IMR-90 (cell line): ENCODE results near the gene UBE2C. TPM values are rescaled to one million over a fixed set of nuclear protein-coding genes. Genes with fewer than 3 reads are reported as not detected.

ENCODE experiments used
- ATAC-seq: fragments of 200-7000 bp; cut with Tn5 transposase; 2 replicates; pipeline ENCODE4 v1.9.1; 2020; ENCODE audit warnings: low read depth, mild to moderate bottlenecking, moderate library complexity
- BruUV-seq: library from RNA; stranded (reverse); fragments of 400-500 nt; replicated peaks from 2 replicates; lab custom pipeline; 2021; lab: Mats Ljungman, UMichigan
- CTCF ChIA-PET: fragments of 300-600 bp; formaldehyde crosslinking; extraction: SDS; loops from one replicate; lab custom pipeline; 2021; ENCODE audit warnings: antibody characterized with exemption; lab: Yijun Ruan, JAX
- POLR2A ChIA-PET: fragments of 300-600 bp; sonication (Branson Sonifier 250); formaldehyde crosslinking; loops from one replicate; lab custom pipeline; 2022; ENCODE audit warnings: antibody characterized with exemption; ENCODE audit not compliant: unreplicated experiment; lab: Charles Lee
- DNase-seq: peaks from one replicate; pipeline ENCODE4 v3.0.0; 2013
- H2AFZ ChIP-seq: replicated peaks from 2 replicates; pipeline ENCODE3; 2013; ENCODE audit warnings: low read length, mild to moderate bottlenecking; ENCODE audit not compliant: poor library complexity
- H2AK5ac ChIP-seq: 2 replicates; pipeline ENCODE4 v1.6.1; 2013; ENCODE audit warnings: low read depth, low read length, inconsistent platforms
- H2AK9ac ChIP-seq: replicated peaks from 2 replicates; pipeline ENCODE3; 2013; ENCODE audit warnings: mild to moderate bottlenecking, low read depth, low read length, moderate library complexity; ENCODE audit not compliant: poor library complexity
- H2BK120ac ChIP-seq: 2 replicates; pipeline ENCODE4 v1.6.1; 2013; ENCODE audit warnings: low read depth, low read length, inconsistent platforms
- H2BK15ac ChIP-seq: 3 replicates; pipeline ENCODE4 v1.6.1; 2013; ENCODE audit warnings: low read depth, low read length, inconsistent platforms
- H2BK20ac ChIP-seq: 2 replicates; pipeline ENCODE4 v1.6.1; 2013; ENCODE audit warnings: low read depth, mild to moderate bottlenecking, inconsistent platforms, low read length, moderate library complexity
- H2BK5ac ChIP-seq: 2 replicates; pipeline ENCODE4 v1.6.1; 2013; ENCODE audit warnings: mild to moderate bottlenecking, low read depth, low read length, inconsistent platforms; ENCODE audit not compliant: poor library complexity, severe bottlenecking
- H3K14ac ChIP-seq: replicated peaks from 2 replicates; pipeline ENCODE4 v1.6.1; 2013; ENCODE audit warnings: low read depth, low read length, inconsistent platforms
- H3K18ac ChIP-seq: 2 replicates; pipeline ENCODE4 v1.6.1; 2013; ENCODE audit warnings: low read depth, low read length, control low read depth
- H3K23ac ChIP-seq: 2 replicates; pipeline ENCODE4 v1.6.1; 2013; ENCODE audit warnings: low read depth, low read length, inconsistent platforms
- H3K27ac ChIP-seq: 2 replicates; pipeline ENCODE4 v1.5.1; 2013; ENCODE audit warnings: mild to moderate bottlenecking, control low read depth, low read length; ENCODE audit not compliant: insufficient read depth
- H3K27me3 ChIP-seq: 2 replicates; pipeline ENCODE4 v1.6.1; 2013; ENCODE audit warnings: low read length; ENCODE audit not compliant: control insufficient read depth, insufficient read depth
- H3K36me3 ChIP-seq: 2 replicates; pipeline ENCODE4 v1.6.1; 2013; ENCODE audit warnings: low read length, mixed read lengths; ENCODE audit not compliant: control insufficient read depth, insufficient read depth
- H3K4ac ChIP-seq: 2 replicates; pipeline ENCODE4 v1.6.1; 2013; ENCODE audit warnings: low read depth, low read length, inconsistent platforms
- H3K4me1 ChIP-seq: 2 replicates; pipeline ENCODE4 v1.6.1; 2013; ENCODE audit warnings: low read length, mixed read lengths; ENCODE audit not compliant: control insufficient read depth, insufficient read depth
- H3K4me2 ChIP-seq: 2 replicates; pipeline ENCODE4 v1.6.1; 2013; ENCODE audit warnings: low read depth, mild to moderate bottlenecking, control low read depth, low read length, moderate library complexity
- H3K4me3 ChIP-seq: 2 replicates; pipeline ENCODE4 v1.5.1; 2013; ENCODE audit warnings: low read depth, mild to moderate bottlenecking, control low read depth, low read length, moderate library complexity; ENCODE audit not compliant: insufficient read depth
- H3K56ac ChIP-seq: 2 replicates; pipeline ENCODE4 v1.6.1; 2013; ENCODE audit warnings: low read length, inconsistent platforms; ENCODE audit not compliant: insufficient read depth; ENCODE audit errors: extremely low read depth
- H3K79me1 ChIP-seq, 2 experiments: 2 replicates each; pipeline ENCODE4 v1.6.1; 2013; ENCODE audit warnings: low read length in 2 of 2, inconsistent platforms in 1 of 2, low read depth in 1 of 2
- H3K9ac ChIP-seq: 2 replicates; pipeline ENCODE4 v1.6.1; 2013; ENCODE audit warnings: low read depth, low read length, control low read depth
- H3K9me1 ChIP-seq: 2 replicates; pipeline ENCODE4 v1.6.1; 2013; ENCODE audit warnings: low read length, inconsistent platforms; ENCODE audit not compliant: insufficient read depth
- H3K9me3 ChIP-seq: 2 replicates; pipeline ENCODE4 v1.6.1; 2013; ENCODE audit warnings: low read length; ENCODE audit not compliant: control insufficient read depth, insufficient read depth
- H4K20me1 ChIP-seq: 2 replicates; pipeline ENCODE4 v1.6.1; 2013; ENCODE audit warnings: low read length, inconsistent platforms; ENCODE audit not compliant: insufficient read depth
- H4K5ac ChIP-seq: 2 replicates; pipeline ENCODE4 v1.6.1; 2013; ENCODE audit warnings: mild to moderate bottlenecking, low read depth, low read length, control low read depth
- H4K8ac ChIP-seq, 2 experiments: 2 replicates each; pipeline ENCODE4 v1.6.1; 2013; ENCODE audit warnings: low read depth in 2 of 2, low read length in 2 of 2, control low read depth in 1 of 2, inconsistent platforms in 1 of 2
- H4K91ac ChIP-seq: 2 replicates; pipeline ENCODE4 v1.6.1; 2013; ENCODE audit warnings: low read depth, low read length, inconsistent platforms; ENCODE audit not compliant: insufficient read depth
- CEBPB ChIP-seq: IDR thresholded peaks from 2 replicates; pipeline ENCODE4 v1.6.1; 2012; ENCODE audit warnings: low read depth, low read length, improper control_type of control experiment
- CHD1 ChIP-seq: IDR thresholded peaks from 2 replicates; pipeline ENCODE4 v1.6.1; 2012; ENCODE audit warnings: low read depth, low read length, improper control_type of control experiment
- CTCF ChIP-seq: conservative IDR thresholded peaks from 2 replicates; pipeline ENCODE4 v1.5.1; 2012; ENCODE audit warnings: mild to moderate bottlenecking, low read depth, low read length, improper control_type of control experiment
- FOS ChIP-seq: fragments of 150-350 bp; IDR thresholded peaks from 2 replicates; pipeline ENCODE4 v1.6.1; 2016; ENCODE audit warnings: low read depth, low read length
- MAFK ChIP-seq: IDR thresholded peaks from 2 replicates; pipeline ENCODE4 v1.6.1; 2012; ENCODE audit warnings: low read depth, low read length, improper control_type of control experiment
- MXI1 ChIP-seq: IDR thresholded peaks from 2 replicates; pipeline ENCODE4 v1.6.1; 2012; ENCODE audit warnings: low read depth, mild to moderate bottlenecking, low read length, moderate library complexity, borderline replicate concordance
- NFE2L2 ChIP-seq: fragments of 150-350 bp; IDR thresholded peaks from 2 replicates; pipeline ENCODE4 v1.6.1; 2016; ENCODE audit warnings: low read depth, mild to moderate bottlenecking, low read length
- POLR2A ChIP-seq: IDR thresholded peaks from 2 replicates; pipeline ENCODE4 v1.6.1; 2012; ENCODE audit warnings: mild to moderate bottlenecking, low read depth, low read length
- RAD21 ChIP-seq: IDR thresholded peaks from 2 replicates; pipeline ENCODE4 v1.6.1; 2012; ENCODE audit warnings: low read length, improper control_type of control experiment
- RCOR1 ChIP-seq: IDR thresholded peaks from 2 replicates; pipeline ENCODE4 v1.6.1; 2012; ENCODE audit warnings: mild to moderate bottlenecking, low read length, improper control_type of control experiment; ENCODE audit not compliant: insufficient replicate concordance
- RFX5 ChIP-seq: IDR thresholded peaks from 2 replicates; pipeline ENCODE4 v1.8.0; 2012; ENCODE audit warnings: low read depth, mild to moderate bottlenecking, low read length, moderate library complexity
- SMC3 ChIP-seq: fragments of 150-350 bp; IDR thresholded peaks from 2 replicates; pipeline ENCODE4 v1.6.1; 2016; ENCODE audit warnings: low read depth, mild to moderate bottlenecking, antibody characterized with exemption, low read length, moderate library complexity
- USF2 ChIP-seq: fragments of 150-350 bp; IDR thresholded peaks from 2 replicates; pipeline ENCODE4 v1.6.1; 2017; ENCODE audit warnings: mild to moderate bottlenecking, antibody characterized with exemption, low read length, low read depth
- WGBS, 2 experiments: methylation state at CpG; one replicate each; pipeline versions ENCODE4 v1.1.5 to v1.1.7; 2013; ENCODE audit warnings: missing lambda C conversion rate in 2 of 2; ENCODE audit not compliant: insufficient read length in 1 of 2; ENCODE audit errors: extremely low coverage in 2 of 2; 5-methylcytosine and 5-hydroxymethylcytosine counted together
- dilution Hi-C: fragments of 300-500 bp; cut with HindIII; formaldehyde crosslinking; loops from one replicate; pipeline ENCODE4 v1.14.3; 2018; ENCODE audit warnings: low sequenced_read_pairs; ENCODE audit not compliant: unreplicated experiment
- in situ Hi-C: fragments of 300-500 bp; cut with MboI; formaldehyde crosslinking; loops from 3 replicates; pipeline ENCODE4 v1.14.3; 2019; ENCODE audit warnings: low sequenced_read_pairs, inconsistent platforms, mixed read lengths
- intact Hi-C: fragments of 100-400 bp; cut with micrococcal nuclease; formaldehyde crosslinking; loops from 2 replicates; pipeline ENCODE4 v1.10.0; 2022
- polyA plus RNA-seq, 3 experiments: library from polyadenylated mRNA; depleted of rRNA; stranded (reverse); fragments of >200 nt; gene quantifications; 2 replicates each; pipeline ENCODE4 v1.2.3, GENCODE V29; 2012; ENCODE audit warnings: low replicate concordance in 1 of 3
- total RNA-seq: library from RNA; depleted of rRNA; stranded (reverse); fragments of >200 nt; gene quantifications from 2 replicates; pipeline ENCODE4 v1.2.3, GENCODE V29; 2012

UBE2C gene
- total and polyA plus RNA-seq, 2 of the 4 experiments (the other 2 are of a cell fraction) = 43.4 to 120 TPM

GRCh38 chr20:45850926-45851325 is 38.5 kb downstream of the UBE2C start:
- no peaks in the 10 kb centered on the region for H3K9me3 ChIP-seq

More at GRCh38 chr20:45850926-45851325, 38.5 kb downstream of the UBE2C start:
- Histone ChIP-seq H3K36me3 (peaks cover 30% of the 10 kb centered on the region), H4K20me1 (peaks cover 5% of the 10 kb centered on the region; the same call in 1 of the 2 replicates), H3K4ac (no peak overlapping the region), H4K8ac (no peak overlapping the region), H3K9me1 (peaks cover 9% of the 10 kb centered on the region), H2BK5ac (no peak overlapping the region), H2AFZ (no peak overlapping the region), H3K23ac (no peak overlapping the region), H3K18ac (no peak overlapping the region), H3K27ac (no peak overlapping the region), H3K79me1 (peaks cover 9 to 50% of the 10 kb centered on the region in 2 experiments), H2BK120ac (no peak overlapping the region), H3K27me3 (no peaks in the 10 kb centered on the region), H3K4me2 (no peak overlapping the region), H3K9ac (no peak overlapping the region), H2BK20ac (no peak overlapping the region), H2AK9ac (peak overlapping the region; percentile 52), H3K56ac (no peak overlapping the region), H4K91ac (no peak overlapping the region), H3K14ac (no peak overlapping the region), H3K4me3 (no peak overlapping the region), H2AK5ac (no peak overlapping the region), H4K5ac (no peak overlapping the region), H3K4me1 (peaks cover 4% of the 10 kb centered on the region; the same call in 1 of the 2 replicates), H2BK15ac (no peak overlapping the region)
- 100% methylated on average over 1 of the region's 1 CpG; no CpG with 5 or more reads in 1 of the 2 experiments for WGBS, 2 experiments
- no TSS peak for BruUV-seq
- ChIA-PET CTCF (no interaction called here), POLR2A (no interaction called here)
- ATAC-seq (no peak), DNase-seq (no peak)
- dilution Hi-C loops = no loop called here
- in situ Hi-C loops = no loop called here
- TF ChIP-seq RAD21 = no peak
- no peak for TF ChIP-seq CEBPB
- TF ChIP-seq POLR2A = no peak
- TF ChIP-seq CTCF = no peak
- TF ChIP-seq CHD1 = no peak
- no peak for TF ChIP-seq RCOR1
- no peak for TF ChIP-seq NFE2L2
- TF ChIP-seq MAFK = no peak
- TF ChIP-seq USF2 = no peak
- TF ChIP-seq FOS = no peak
- no peak for TF ChIP-seq RFX5
- TF ChIP-seq MXI1 = no peak
- no peak for TF ChIP-seq SMC3
- intact Hi-C loops = no loop called here
